ENCODE results near the gene TBCE. TPM values are rescaled to one million over a fixed set of nuclear protein-coding genes. Genes with fewer than 3 reads are reported as not detected.

TBCE gene
- total RNA-seq, 1 experiment from 2014 or later = 41.6 TPM

DNA sequence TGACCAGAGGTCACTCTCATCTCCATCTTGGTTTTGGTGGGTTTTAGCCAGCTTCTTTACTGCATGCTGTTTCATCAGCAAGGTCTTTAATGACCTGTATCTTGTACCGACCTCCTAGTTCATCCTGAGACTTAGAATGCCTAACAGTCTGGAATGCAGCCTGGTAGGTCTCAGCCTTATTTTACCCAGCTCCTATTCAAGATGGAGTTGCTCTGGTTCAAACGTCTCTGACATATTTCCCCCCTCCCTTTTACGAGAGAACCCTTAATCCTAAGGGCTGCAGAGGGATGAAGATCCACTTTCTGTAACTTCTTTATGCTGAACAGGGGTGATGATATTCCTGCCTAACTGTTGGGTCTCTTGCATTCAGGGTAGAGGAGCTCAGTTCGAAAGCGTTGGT, 43.2 kb downstream of the TBCE start:
- TF ChIP-seq, protein P1, sequence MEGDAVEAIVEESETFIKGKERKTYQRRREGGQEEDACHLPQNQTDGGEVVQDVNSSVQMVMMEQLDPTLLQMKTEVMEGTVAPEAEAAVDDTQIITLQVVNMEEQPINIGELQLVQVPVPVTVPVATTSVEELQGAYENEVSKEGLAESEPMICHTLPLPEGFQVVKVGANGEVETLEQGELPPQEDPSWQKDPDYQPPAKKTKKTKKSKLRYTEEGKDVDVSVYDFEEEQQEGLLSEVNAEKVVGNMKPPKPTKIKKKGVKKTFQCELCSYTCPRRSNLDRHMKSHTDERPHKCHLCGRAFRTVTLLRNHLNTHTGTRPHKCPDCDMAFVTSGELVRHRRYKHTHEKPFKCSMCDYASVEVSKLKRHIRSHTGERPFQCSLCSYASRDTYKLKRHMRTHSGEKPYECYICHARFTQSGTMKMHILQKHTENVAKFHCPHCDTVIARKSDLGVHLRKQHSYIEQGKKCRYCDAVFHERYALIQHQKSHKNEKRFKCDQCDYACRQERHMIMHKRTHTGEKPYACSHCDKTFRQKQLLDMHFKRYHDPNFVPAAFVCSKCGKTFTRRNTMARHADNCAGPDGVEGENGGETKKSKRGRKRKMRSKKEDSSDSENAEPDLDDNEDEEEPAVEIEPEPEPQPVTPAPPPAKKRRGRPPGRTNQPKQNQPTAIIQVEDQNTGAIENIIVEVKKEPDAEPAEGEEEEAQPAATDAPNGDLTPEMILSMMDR (conservative IDR thresholded peaks at IDR 0.05) = no peak
- H3K27ac ChIP-seq (ENCODE audit: insufficient read length, low read depth, low read length) = no peak overlapping the region

More for the DNA sequence above, 43.2 kb downstream of the TBCE start:
- Histone ChIP-seq H2AFZ (ENCODE audit: low read length) (no peak overlapping the region), H3K9ac (ENCODE audit: extremely low read depth, insufficient read length, low read length) (no peak overlapping the region), H3K23ac (ENCODE audit: insufficient read length, low read depth, low read length) (no peak overlapping the region), H2BK12ac (ENCODE audit: insufficient read length, low read depth, low read length) (no peak overlapping the region), H2BK5ac (ENCODE audit: insufficient read length, low read length) (no peak overlapping the region), H3K27me3 (ENCODE audit: insufficient read depth, low read length) (no peaks in the 10 kb centered on the region), H3K9me3 (ENCODE audit: control insufficient read depth, low read depth, low read length) (no peaks in the 10 kb centered on the region), H4K91ac (ENCODE audit: insufficient read length, low read depth, low read length) (no peak overlapping the region), H2BK120ac (ENCODE audit: low read depth, low read length, poor library complexity, severe bottlenecking) (no peak overlapping the region), H3K56ac (ENCODE audit: insufficient read length, low read depth, low read length) (no peak overlapping the region), H4K5ac (ENCODE audit: insufficient read length, low read depth, low read length) (no peak overlapping the region), H3K4me1 (ENCODE audit: insufficient read depth, low read length) (no peaks in the 10 kb centered on the region), H4K20me1 (ENCODE audit: control insufficient read depth, insufficient read depth, insufficient read length) (no peaks in the 10 kb centered on the region), H2AK5ac (ENCODE audit: insufficient read length, low read length) (no peak overlapping the region), H4K8ac (replicated peaks; ENCODE audit: insufficient read length, low read depth, low read length) (no peak overlapping the region), H3K79me2 (ENCODE audit: insufficient read depth, low read length) (0 out of 2 replicates have a peak, but pooled peaks cover 1% of the 10 kb centered on the region), H3K4me2 (ENCODE audit: insufficient read depth, insufficient read length, low read length) (no peak overlapping the region), H3K14ac (ENCODE audit: insufficient read depth, low read length) (no peak overlapping the region), H3K23me2 (ENCODE audit: insufficient read length, low read depth, low read length, poor library complexity, severe bottlenecking) (no peaks in the 10 kb centered on the region), H2BK15ac (ENCODE audit: low read depth, low read length) (no peak overlapping the region), H3K79me1 (ENCODE audit: insufficient read depth, low read depth, low read length, poor library complexity, severe bottlenecking) (no peaks in the 10 kb centered on the region), H3K4ac (ENCODE audit: low read depth, low read length) (no peak overlapping the region), H3K18ac (ENCODE audit: insufficient read length, low read depth, low read length) (no peak overlapping the region), H3T11ph (ENCODE audit: low read length) (no peak overlapping the region), H2BK20ac (ENCODE audit: low read depth, low read length, poor library complexity, severe bottlenecking) (no peak overlapping the region)
- Mint-ChIP-seq H3K27me3 (ENCODE audit: low read depth) (no peaks in the 10 kb centered on the region; the same call in 1 of the 2 replicates), H3K36me3 (ENCODE audit: insufficient read depth in 1 of 3, low read depth in 3 of 3) (peaks cover 9 to 18% (median 14%) of the 10 kb centered on the region in 3 experiments; a peak in 6 of 7 replicates), H3K9me3 (peaks cover 5 to 7% of the 10 kb centered on the region in 2 experiments; a peak in 4 of 5 replicates), H3K4me1 (peaks cover 0 to 3% of the 10 kb centered on the region in 2 experiments; a peak in 1 of 4 replicates), H3K4me3 (no peak overlapping the region), H3K27ac (peak overlapping the region in 2 of 3 experiments; percentile 10 to 34; a peak in 2 of 7 replicates)
- no peak for DNase-seq
- no CpG with 5 or more reads among the region's 5 CpGs for WGBS (ENCODE audit: extremely low coverage, insufficient read length, low lambda C conversion rate)
